ENCODE measurements around the gene TTN.

Gene TTN

GRCh38 chr2:178480227-178481181 lies 326.7 kb downstream of the TTN start, which contains the start of gene PLEKHA3:
Gene PLEKHA3, plus strand, starts transcription at chr2:178480457. Its CDS starts 413 bp downstream, at chr2:178480870.
- peak; percentile 71 for DNase-seq

DNA sequence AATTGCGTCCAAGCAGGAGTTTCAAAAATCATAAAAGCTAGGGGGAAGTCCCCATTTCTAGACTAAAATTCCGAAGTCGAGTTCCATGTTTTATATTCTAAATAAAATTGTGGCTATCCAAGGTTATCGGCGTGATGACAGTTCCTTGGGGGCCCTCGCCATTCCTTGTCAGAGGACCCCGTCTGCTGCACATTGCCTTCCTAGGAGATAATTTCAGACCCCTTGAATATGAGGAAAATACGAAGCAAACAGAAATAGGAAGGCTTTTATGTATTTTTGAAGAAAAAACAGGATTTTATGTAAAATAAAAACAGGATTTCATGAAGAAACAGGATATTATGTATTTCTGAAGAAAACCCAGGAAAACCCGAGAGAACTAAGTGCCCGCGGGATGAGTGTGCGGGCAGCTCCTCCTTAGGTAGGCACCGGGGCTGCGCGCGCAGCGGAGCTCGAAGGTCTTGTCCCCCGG lies 327.4 kb downstream of the TTN start:
- DNase-seq = no peak

GRCh38 chr2:178479275-178479616 lies 328.0 kb downstream of the TTN start:
- no peak for DNase-seq

DNA sequence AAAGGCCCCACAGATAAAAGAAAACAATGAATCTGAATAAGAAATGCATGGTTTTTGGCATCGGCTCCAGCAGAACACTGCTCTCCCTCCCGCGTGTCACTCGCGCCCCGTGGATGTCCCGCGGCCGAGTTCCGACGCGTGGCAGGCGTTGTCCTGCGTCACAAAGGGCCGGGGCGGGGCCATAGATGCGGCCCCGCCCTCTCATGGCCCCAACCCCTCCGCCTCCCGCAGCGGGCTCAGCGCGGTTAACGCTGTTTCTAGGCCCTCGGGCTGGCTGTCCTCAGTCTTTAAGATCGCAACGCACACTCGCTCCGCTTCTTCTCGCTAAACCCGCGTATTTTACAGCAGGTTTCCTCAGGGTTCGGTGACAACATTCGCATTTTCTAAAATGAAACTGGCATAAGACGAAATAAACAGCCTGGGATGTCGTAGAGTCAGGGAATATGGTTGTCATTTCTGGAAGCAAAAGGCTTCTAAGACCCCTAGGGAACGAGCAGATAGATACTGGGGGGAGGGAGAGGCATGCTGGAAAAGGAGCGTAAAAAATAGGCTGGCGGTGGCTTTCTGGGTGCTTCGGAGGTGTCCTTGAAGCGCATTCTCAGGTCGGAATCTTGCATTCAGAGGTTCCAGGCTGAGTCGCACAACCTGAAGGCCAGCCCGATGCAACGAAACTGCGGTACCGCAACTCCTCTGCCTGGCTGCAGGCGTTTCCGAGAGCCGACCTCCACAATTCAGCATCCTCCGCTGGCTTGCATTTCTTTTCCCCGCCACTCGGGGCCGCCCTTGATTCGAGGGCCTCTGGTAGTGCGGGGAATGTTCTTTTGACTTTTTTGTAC lies 328.6 kb downstream of the TTN start, which contains the start of gene FKBP7:
TSS of gene FKBP7 (minus strand) at position 162 of the 836 bp plus-strand sequence. CDS start at position 61, 101 bp downstream.
- DNase-seq = peak; percentile 83

- DNase-seq = no peak
These were observed 329.1 kb downstream of the TTN start for GRCh38 chr2:178478130-178478438.

DNA sequence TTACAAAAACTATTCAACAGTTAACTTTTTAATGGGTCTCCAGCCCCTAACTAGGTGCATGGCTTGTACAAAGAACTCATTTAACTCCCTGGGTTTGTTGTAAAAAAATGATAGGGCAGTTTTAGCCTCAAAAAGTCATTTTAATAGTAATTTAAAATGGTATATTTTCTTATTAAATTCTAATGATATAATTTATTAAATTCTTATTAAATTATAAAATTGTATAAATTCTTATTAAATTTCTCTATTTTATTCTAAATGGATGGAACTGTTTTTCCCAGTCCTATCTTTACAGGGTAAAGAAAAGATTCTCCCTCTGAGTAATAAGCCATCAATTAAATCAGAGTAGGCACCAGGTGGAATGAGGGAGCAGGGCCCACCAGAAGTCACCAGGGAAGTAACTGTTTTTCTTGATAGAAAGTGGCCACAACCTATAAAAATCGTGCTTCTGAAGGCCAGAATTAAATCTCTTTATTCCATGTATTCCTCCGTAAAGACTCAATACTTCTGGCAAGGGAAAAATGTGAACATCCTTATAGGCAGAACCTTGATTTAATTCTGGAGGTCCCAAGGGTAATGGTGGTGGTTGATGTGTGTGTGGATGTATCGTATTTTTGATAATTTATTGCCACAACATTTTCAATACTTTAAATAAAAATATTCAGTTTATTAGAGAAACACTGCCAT lies 329.6 kb downstream of the TTN start:
- DNase-seq = no peak

DNA sequence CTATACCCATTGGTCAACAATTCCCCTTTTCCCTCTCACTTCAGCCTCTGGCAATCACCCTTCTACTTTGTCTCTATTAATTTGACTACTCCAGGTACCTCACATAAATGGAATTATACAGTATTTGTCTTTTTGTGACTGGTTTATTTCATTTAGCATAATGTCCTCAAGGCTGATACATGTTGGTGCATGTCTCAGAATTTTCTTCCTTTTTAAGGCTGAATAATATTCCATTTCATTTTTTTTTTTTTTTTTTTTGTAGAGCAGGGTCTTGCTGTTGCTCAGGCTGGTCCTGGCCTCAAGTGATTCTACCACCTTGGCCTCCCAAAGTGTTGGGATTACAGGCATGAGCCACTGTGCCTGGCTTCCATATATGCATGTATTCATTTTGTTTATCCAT lies 330.7 kb downstream of the TTN start:
- no peak for DNase-seq

Data from NCI-H1436 (cell line).